Measurements from ENCODE around the gene C9orf50.

DNA sequence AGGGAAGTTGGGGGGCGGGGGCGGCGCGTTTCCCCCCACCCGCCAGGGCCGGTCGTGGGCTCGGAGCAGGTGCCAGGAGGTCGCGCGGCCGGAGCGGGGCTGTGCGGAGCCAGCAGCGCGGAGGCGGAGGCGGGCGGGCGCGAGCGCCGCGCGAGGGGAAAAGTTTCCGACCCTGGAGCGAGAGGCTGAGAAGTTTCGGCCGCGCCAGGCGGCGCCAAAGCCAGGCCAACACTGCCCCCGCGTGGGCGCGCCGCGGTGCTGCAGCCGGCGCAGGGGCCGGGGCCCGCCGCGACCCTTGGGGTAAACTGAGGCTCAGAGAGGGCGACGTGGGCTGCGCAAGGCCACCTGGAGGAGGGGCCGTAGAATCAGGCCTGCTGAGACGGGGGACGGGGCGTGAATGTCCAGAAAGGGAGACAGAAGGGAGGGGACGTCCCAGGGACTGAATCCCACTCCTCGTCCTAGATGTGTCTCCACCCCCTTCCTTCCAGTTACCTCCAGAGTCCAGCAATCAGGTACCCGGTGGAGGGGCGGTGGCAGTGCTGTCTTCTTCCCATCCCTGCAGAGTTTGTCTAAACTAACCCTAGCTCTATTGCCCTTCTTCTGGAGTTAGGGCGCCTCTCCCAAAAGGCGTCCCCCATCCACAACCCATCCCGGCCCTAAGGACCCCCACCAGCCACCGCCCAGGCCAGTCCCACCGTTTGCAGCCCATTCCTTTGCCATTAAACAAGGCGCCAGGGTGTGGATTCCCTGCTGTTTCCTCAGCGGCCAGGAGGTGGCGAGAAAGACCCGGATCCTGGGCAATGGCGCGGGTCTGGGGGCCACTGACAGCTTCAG lies 10.2 kb downstream of the C9orf50 start:
- TF ChIP-seq, protein P1, sequence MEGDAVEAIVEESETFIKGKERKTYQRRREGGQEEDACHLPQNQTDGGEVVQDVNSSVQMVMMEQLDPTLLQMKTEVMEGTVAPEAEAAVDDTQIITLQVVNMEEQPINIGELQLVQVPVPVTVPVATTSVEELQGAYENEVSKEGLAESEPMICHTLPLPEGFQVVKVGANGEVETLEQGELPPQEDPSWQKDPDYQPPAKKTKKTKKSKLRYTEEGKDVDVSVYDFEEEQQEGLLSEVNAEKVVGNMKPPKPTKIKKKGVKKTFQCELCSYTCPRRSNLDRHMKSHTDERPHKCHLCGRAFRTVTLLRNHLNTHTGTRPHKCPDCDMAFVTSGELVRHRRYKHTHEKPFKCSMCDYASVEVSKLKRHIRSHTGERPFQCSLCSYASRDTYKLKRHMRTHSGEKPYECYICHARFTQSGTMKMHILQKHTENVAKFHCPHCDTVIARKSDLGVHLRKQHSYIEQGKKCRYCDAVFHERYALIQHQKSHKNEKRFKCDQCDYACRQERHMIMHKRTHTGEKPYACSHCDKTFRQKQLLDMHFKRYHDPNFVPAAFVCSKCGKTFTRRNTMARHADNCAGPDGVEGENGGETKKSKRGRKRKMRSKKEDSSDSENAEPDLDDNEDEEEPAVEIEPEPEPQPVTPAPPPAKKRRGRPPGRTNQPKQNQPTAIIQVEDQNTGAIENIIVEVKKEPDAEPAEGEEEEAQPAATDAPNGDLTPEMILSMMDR (IDR thresholded peaks at IDR 0.05), result peak; percentile 58 to 99 (median 82)
- TF ChIP-seq POLR2A (IDR thresholded peaks at IDR 0.05), result peak in 1 of 3 donors; percentile 34
